Body of pancreas (tissue), 4 donors: ENCODE results near the gene ADK.

ENCODE experiments used
- CTCF ChIP-seq, 7 experiments: fragments of 450-650 bp in 4 of 7; fragments of 200-600 bp in 3 of 7; sonication (generic) in 3 of 7; IDR thresholded peaks; one replicate each; pipeline ENCODE4 v1.5.1; 2016 to 2019; ENCODE audit warnings: antibody characterized with exemption in 7 of 7
- POLR2A ChIP-seq, 3 donors: fragments of 450-650 bp; IDR thresholded peaks; one replicate each; pipeline ENCODE4 v1.6.1; 2016; ENCODE audit warnings: antibody characterized with exemption in 3 of 3, mild to moderate bottlenecking in 2 of 3

GRCh38 chr10:74433993-74434392, 283.0 kb downstream of the ADK start:
- TF ChIP-seq CTCF (IDR thresholded peaks at IDR 0.05) (no peak), POLR2A (IDR thresholded peaks at IDR 0.05) (no peak)
